ENCODE data around the gene PNLIPRP1. TPM values are rescaled to one million over a fixed set of nuclear protein-coding genes. Genes with fewer than 3 reads are reported as not detected.

Gene PNLIPRP1
- total and polyA plus RNA-seq, 2 of the 4 experiments (the other 2 are of a cell fraction), result not detected

DNA sequence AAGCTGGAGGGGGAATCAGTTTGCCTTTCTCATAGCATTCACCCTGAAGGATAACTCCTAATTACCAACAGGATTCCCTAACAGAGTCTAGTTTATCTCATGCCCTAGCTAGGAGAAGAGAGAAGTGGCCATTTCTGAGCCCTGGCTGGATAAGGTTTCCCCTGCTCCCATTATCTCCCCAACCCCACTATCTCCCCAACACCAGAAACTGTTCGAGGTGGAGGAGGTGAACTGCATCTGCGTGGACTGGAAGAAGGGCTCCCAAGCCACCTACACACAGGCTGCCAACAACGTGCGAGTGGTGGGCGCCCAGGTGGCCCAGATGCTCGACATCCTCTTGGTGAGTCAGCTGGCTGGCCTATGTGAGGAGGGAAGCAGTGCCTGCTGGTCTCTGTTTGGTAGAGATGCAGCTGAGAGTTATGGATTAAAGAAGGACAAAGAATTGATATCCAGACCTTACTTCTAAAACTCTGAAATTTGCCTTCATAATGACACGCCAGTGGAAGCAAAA is 3.8 kb downstream of the PNLIPRP1 start:
- no peaks in the 10 kb centered on the region for H3K4me1 ChIP-seq (ENCODE audit: control insufficient read depth, insufficient read depth, low read length)
- WGBS, 2 experiments (ENCODE audit: extremely low coverage in 2 of 2, insufficient read length in 1 of 2), result no CpG with 5 or more reads among the region's 7 CpGs
- H3K23ac ChIP-seq (ENCODE audit: low read depth, low read length), result no peak overlapping the region
- no peaks in the 10 kb centered on the region for H3K9me1 ChIP-seq (ENCODE audit: insufficient read depth, low read length)
- no peaks in the 10 kb centered on the region for H3K79me1 ChIP-seq (ENCODE audit: low read depth in 1 of 2, low read length in 2 of 2)
- no peaks in the 10 kb centered on the region for H3K9me3 ChIP-seq (ENCODE audit: control insufficient read depth, insufficient read depth, low read length)
- ChIA-PET CTCF (no interaction called here), POLR2A (ENCODE audit: unreplicated experiment) (no interaction called here)
- H3K18ac ChIP-seq (ENCODE audit: low read depth, low read length), result no peak overlapping the region
- H2AK9ac ChIP-seq (replicated peaks; ENCODE audit: low read depth, low read length, poor library complexity), result no peak overlapping the region
- no peak overlapping the region for H4K8ac ChIP-seq (ENCODE audit: low read depth in 2 of 2, low read length in 2 of 2)
- intact Hi-C loops (cut with micrococcal nuclease) (no loop called here), in situ Hi-C loops (cut with MboI; ENCODE audit: low sequenced_read_pairs) (no loop called here), dilution Hi-C loops (cut with HindIII; ENCODE audit: low sequenced_read_pairs, unreplicated experiment) (no loop called here)
- no peak overlapping the region for H2BK20ac ChIP-seq (ENCODE audit: low read depth, low read length)
- H3K36me3 ChIP-seq (ENCODE audit: control insufficient read depth, insufficient read depth, low read length), result no peaks in the 10 kb centered on the region
- no peaks in the 10 kb centered on the region for H4K20me1 ChIP-seq (ENCODE audit: insufficient read depth, low read length)
- no peak overlapping the region for H3K27ac ChIP-seq (ENCODE audit: insufficient read depth, low read length)
- ATAC-seq (ENCODE audit: low read depth) (no peak), DNase-seq (no peak)
- H3K27me3 ChIP-seq (ENCODE audit: control insufficient read depth, insufficient read depth, low read length), result no peaks in the 10 kb centered on the region
- BruUV-seq (replicated peaks), result no TSS peak
- H4K91ac ChIP-seq (ENCODE audit: insufficient read depth, low read depth, low read length), result no peak overlapping the region
- H3K4ac ChIP-seq (ENCODE audit: low read depth, low read length), result no peak overlapping the region
- no peak overlapping the region for H2AFZ ChIP-seq (replicated peaks; ENCODE audit: low read length, poor library complexity)
- no peak overlapping the region for H3K9ac ChIP-seq (ENCODE audit: low read depth, low read length)
- no peak overlapping the region for H3K56ac ChIP-seq (ENCODE audit: extremely low read depth, insufficient read depth, low read length)
- H2BK15ac ChIP-seq (ENCODE audit: low read depth, low read length), result no peak overlapping the region
- H3K4me2 ChIP-seq (ENCODE audit: low read depth, low read length), result no peak overlapping the region
- no peak overlapping the region for H3K14ac ChIP-seq (replicated peaks; ENCODE audit: low read depth, low read length)
- no peak overlapping the region for H2BK5ac ChIP-seq (ENCODE audit: low read depth, low read length, poor library complexity, severe bottlenecking)
- no peak overlapping the region for H3K4me3 ChIP-seq (ENCODE audit: insufficient read depth, low read depth, low read length)
- TF ChIP-seq, protein P1, sequence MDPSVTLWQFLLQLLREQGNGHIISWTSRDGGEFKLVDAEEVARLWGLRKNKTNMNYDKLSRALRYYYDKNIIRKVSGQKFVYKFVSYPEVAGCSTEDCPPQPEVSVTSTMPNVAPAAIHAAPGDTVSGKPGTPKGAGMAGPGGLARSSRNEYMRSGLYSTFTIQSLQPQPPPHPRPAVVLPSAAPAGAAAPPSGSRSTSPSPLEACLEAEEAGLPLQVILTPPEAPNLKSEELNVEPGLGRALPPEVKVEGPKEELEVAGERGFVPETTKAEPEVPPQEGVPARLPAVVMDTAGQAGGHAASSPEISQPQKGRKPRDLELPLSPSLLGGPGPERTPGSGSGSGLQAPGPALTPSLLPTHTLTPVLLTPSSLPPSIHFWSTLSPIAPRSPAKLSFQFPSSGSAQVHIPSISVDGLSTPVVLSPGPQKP (IDR thresholded peaks at IDR 0.05; ENCODE audit: borderline replicate concordance, low read depth, low read length), result no peak
- TF ChIP-seq MXI1 (IDR thresholded peaks at IDR 0.05; ENCODE audit: borderline replicate concordance, low read depth, low read length), result no peak
- no peak for TF ChIP-seq POLR2A (IDR thresholded peaks at IDR 0.05; ENCODE audit: low read depth, low read length)
- no peak for TF ChIP-seq CHD1 (IDR thresholded peaks at IDR 0.05; ENCODE audit: low read depth, low read length)
- TF ChIP-seq FOS (IDR thresholded peaks at IDR 0.05; ENCODE audit: low read depth, low read length), result no peak
- no peak for TF ChIP-seq SMC3 (IDR thresholded peaks at IDR 0.05; ENCODE audit: low read depth, low read length)
- no peak for TF ChIP-seq CEBPB (IDR thresholded peaks at IDR 0.05; ENCODE audit: low read depth, low read length)
- no peak for TF ChIP-seq RAD21 (IDR thresholded peaks at IDR 0.05; ENCODE audit: low read length)
- no peak for TF ChIP-seq RFX5 (IDR thresholded peaks at IDR 0.05; ENCODE audit: low read depth, low read length)
- TF ChIP-seq NFE2L2 (IDR thresholded peaks at IDR 0.05; ENCODE audit: low read depth, low read length), result no peak
- H2AK5ac ChIP-seq (ENCODE audit: low read depth, low read length), result no peak overlapping the region
- H4K5ac ChIP-seq (ENCODE audit: low read depth, low read length), result no peak overlapping the region
- no peak overlapping the region for H2BK120ac ChIP-seq (ENCODE audit: low read depth, low read length)

Measured in IMR-90 (cell line).